ENCODE results near the gene NDUFB6. TPM values are rescaled to one million over a fixed set of nuclear protein-coding genes. Genes with fewer than 3 reads are reported as not detected.
"Not testable (repeated sequence)": the region's sequence is repeated elsewhere in the genome, so short reads cannot be mapped to it uniquely, and the experiment has no call there.

Gene NDUFB6
- total RNA-seq, 1 experiment from 2014 or later = 75.1 TPM

- peak overlapping the region; percentile 87 for H3K4me3 ChIP-seq
- no peaks in the 10 kb centered on the region for H3K36me3 ChIP-seq
- no peaks in the 10 kb centered on the region for H3K9me3 ChIP-seq (replicated peaks)
- no peaks in the 10 kb centered on the region; the same call in 1 of the 2 replicates for H3K4me1 ChIP-seq
- H3K27me3 ChIP-seq = no peaks in the 10 kb centered on the region
- H3K27ac ChIP-seq = peak overlapping the region; percentile 93
- DNase-seq = peak; percentile 32 to 57
These were observed 21.5 kb downstream of the NDUFB6 start for GRCh38 chr9:32551276-32552051.

- H3K9me3 ChIP-seq (replicated peaks) = no peaks in the 10 kb centered on the region
- peak; percentile 95 for DNase-seq
- no peaks in the 10 kb centered on the region; the same call in 1 of the 2 replicates for H3K4me1 ChIP-seq
- H3K36me3 ChIP-seq = no peaks in the 10 kb centered on the region
- H3K4me3 ChIP-seq = peak overlapping the region; percentile 87
- peak overlapping the region; percentile 93 for H3K27ac ChIP-seq
- no peaks in the 10 kb centered on the region for H3K27me3 ChIP-seq
These were observed 22.2 kb downstream of the NDUFB6 start for GRCh38 chr9:32550562-32551275.

- Histone ChIP-seq H3K4me1 (no peaks in the 10 kb centered on the region; the same call in 1 of the 2 replicates), H3K27ac (peak overlapping the region; percentile 93), H3K4me3 (peak overlapping the region; percentile 87), H3K9me3 (replicated peaks) (no peaks in the 10 kb centered on the region), H3K36me3 (no peaks in the 10 kb centered on the region), H3K27me3 (no peaks in the 10 kb centered on the region)
- DNase-seq = peak in 1 of 2 experiments; percentile 27
These were observed 22.8 kb downstream of the NDUFB6 start for GRCh38 chr9:32550150-32550561.

- DNase-seq; H3K4me3 ChIP-seq; H3K27me3 ChIP-seq; H3K27ac ChIP-seq; H3K4me1 ChIP-seq; H3K9me3 ChIP-seq (replicated peaks): not testable (repeated sequence)
- H3K36me3 ChIP-seq = peaks cover 10% of the 10 kb centered on the region
These were observed 24.7 kb downstream of the NDUFB6 start for GRCh38 chr9:32548213-32548612.

DNA sequence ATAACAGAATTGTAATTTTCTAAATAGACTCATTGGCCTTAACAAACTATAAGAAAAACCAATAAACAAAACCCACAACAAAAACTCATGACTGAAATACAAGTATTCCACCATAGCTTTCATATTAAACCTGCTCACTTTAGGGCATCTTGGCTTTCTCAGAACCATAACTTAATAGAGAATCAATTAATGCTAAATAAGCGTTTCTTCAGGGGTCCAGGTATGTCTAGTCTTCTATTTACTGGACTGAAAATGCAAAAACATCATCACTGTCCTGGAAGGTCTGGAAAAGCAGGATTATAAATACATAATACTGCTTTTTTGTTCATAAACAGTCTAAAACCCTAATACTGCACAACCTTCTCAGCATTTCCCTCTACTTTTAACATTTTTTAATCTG lies 27.1 kb downstream of the NDUFB6 start:
- no peaks in the 10 kb centered on the region for H3K27me3 ChIP-seq
- no peaks in the 10 kb centered on the region; the same call in 1 of the 2 replicates for H3K4me1 ChIP-seq
- DNase-seq = no peak
- peaks cover 27% of the 10 kb centered on the region for H3K36me3 ChIP-seq
- no peak overlapping the region for H3K27ac ChIP-seq
- H3K4me3 ChIP-seq = no peak overlapping the region
- no peaks in the 10 kb centered on the region for H3K9me3 ChIP-seq (replicated peaks)

DNA sequence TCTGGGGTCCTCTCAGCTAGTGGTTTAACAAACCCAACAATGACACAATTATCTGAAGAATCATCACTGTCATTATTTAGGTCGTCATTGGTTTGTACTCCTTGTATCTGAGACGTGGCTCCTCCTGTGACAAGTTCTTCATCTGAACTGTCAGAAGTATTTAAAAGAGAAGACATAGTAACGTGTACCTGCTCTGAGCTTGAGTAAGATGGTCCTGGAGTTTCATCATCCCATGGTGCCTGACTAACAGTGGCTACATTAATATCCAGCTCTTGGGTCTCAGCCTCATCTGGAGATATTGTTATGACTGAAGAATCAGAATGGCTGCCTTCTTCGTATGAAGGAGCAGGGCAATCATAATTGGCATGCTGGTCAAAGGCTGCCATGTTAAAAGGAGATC lies 29.9 kb downstream of the NDUFB6 start:
- no peaks in the 10 kb centered on the region for H3K27me3 ChIP-seq
- peaks cover 34% of the 10 kb centered on the region for H3K36me3 ChIP-seq
- H3K27ac ChIP-seq = no peak overlapping the region
- DNase-seq = no peak
- no peaks in the 10 kb centered on the region for H3K4me1 ChIP-seq
- H3K9me3 ChIP-seq (replicated peaks) = no peaks in the 10 kb centered on the region
- no peak overlapping the region for H3K4me3 ChIP-seq

DNA sequence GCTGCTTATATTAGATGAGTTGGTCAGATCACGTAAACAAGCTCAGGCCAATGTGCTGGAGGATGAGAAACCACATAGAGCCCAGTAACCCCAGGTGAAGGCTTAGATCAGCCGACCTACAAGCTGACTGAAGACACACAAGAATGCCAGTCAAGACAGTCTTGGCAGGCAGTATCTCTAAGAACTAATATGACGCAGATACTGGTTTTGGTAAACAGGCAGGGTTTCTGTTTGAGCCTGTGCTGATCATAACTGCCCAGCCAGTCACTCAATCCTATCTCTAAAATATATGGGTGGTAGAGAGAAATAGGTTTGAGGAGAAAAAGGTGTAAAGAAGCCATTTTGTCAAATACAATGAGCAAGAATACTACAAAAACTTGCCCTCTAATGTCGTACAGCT lies 39.1 kb downstream of the NDUFB6 start:
- H3K4me1 ChIP-seq = no peaks in the 10 kb centered on the region
- H3K27ac ChIP-seq = no peak overlapping the region
- no peak overlapping the region for H3K4me3 ChIP-seq
- H3K9me3 ChIP-seq (replicated peaks) = no peaks in the 10 kb centered on the region
- H3K36me3 ChIP-seq = peaks cover 4% of the 10 kb centered on the region; the same call in 1 of the 2 replicates
- no peaks in the 10 kb centered on the region for H3K27me3 ChIP-seq
- no peak for DNase-seq

GRCh38 chr9:32533336-32533735 lies 39.6 kb downstream of the NDUFB6 start:
- H3K27ac ChIP-seq = no peak overlapping the region
- peaks cover 4% of the 10 kb centered on the region; the same call in 1 of the 2 replicates for H3K36me3 ChIP-seq
- H3K4me1 ChIP-seq = no peaks in the 10 kb centered on the region
- no peak for DNase-seq
- H3K27me3 ChIP-seq = no peaks in the 10 kb centered on the region
- H3K9me3 ChIP-seq (replicated peaks) = no peaks in the 10 kb centered on the region
- H3K4me3 ChIP-seq = no peak overlapping the region

DNA sequence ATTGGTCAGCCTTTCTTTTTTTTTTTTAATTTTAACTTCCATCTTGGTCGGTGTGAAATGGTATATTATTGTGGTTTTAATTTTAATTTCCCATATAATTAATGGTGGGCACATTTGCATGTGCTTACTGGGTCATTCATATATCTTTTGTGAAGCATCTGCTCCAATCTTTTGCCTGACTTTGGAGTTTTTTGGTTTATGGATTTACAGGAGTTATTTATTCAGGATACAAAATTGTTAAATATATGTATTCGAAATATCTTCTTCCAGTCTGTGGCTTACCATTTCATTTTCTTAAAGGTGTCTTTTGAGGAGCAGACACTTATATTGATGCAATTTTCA lies 46.3 kb downstream of the NDUFB6 start:
- H3K4me3 ChIP-seq = peak overlapping the region; percentile 70
- H3K9me3 ChIP-seq (replicated peaks) = no peaks in the 10 kb centered on the region

DNA sequence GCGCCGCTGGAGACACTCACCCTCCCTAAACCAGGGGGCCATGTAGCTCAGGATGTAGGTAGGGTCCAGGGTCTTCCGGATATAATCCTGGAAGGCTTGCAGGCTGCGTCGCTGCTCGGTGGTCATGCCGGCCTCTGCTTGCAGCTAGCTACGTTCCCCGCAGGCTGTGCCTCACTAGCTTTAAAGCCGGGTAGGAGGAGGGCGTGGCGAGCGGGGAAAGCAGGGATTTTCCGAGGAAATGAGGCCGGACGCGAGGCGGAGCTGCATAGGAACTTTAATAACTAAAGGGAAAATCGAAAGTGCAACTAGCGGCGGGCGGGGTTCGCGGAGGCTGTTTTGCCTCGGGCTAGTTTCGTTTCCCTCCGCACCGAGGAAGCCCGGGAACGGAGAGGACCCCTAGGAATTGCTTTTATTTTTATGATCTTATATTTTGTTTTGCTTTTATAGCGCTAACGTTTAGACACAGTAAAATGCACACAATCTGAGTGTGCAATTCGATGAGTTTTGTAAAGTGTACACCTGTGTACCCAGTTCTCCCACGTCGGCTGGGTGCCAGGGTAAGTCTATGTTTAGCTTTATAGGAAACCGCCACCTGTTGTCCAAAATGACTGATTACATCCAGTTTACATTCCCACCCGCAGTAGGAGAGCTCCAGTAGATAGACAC lies 46.8 kb downstream of the NDUFB6 start, which contains the start of gene RIGI:
RIGI (minus strand) TSS at position 156 of the 666 bp plus-strand sequence; CDS start at position 126, 30 bp downstream.
- Histone ChIP-seq H3K36me3 (peaks cover 3% of the 10 kb centered on the region; the same call in 1 of the 2 replicates), H3K27ac (peak within 1 kb of the TSS; percentile 68), H3K9me3 (replicated peaks) (no peaks in the 10 kb centered on the region), H3K4me3 (peak within 1 kb of the TSS; percentile 70), H3K4me1 (peaks cover 12% of the 10 kb centered on the region), H3K27me3 (no peaks in the 10 kb centered on the region)
- peak; percentile 89 to 90 for DNase-seq

More for the DNA sequence above, 46.3 kb downstream of the NDUFB6 start:
- Histone ChIP-seq H3K4me1 (peaks cover 12% of the 10 kb centered on the region), H3K27ac (peak overlapping the region; percentile 68), H3K27me3 (no peaks in the 10 kb centered on the region), H3K36me3 (peaks cover 4% of the 10 kb centered on the region; the same call in 1 of the 2 replicates)
- no peak for DNase-seq

DNA sequence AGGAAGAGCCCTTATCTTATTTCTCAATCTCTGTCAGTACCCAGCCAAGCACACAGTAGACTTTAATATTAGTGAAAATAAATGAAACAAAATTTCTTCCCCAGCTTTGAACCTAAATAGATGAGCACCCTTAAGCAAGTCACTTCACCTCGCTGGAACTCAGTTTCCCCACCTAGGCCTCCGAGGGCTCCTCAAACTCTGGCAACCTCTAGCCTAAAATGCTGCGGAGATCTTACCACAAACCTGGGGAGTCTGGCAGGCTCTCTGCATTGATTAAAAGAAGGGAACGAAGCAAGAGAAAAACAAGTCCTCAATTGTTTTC lies 47.3 kb downstream of the NDUFB6 start:
- Histone ChIP-seq H3K27ac (peak overlapping the region; percentile 68), H3K9me3 (replicated peaks) (no peaks in the 10 kb centered on the region), H3K4me1 (peaks cover 12% of the 10 kb centered on the region), H3K36me3 (no peaks in the 10 kb centered on the region), H3K27me3 (no peaks in the 10 kb centered on the region), H3K4me3 (peak overlapping the region; percentile 70)
- no peak for DNase-seq

DNA sequence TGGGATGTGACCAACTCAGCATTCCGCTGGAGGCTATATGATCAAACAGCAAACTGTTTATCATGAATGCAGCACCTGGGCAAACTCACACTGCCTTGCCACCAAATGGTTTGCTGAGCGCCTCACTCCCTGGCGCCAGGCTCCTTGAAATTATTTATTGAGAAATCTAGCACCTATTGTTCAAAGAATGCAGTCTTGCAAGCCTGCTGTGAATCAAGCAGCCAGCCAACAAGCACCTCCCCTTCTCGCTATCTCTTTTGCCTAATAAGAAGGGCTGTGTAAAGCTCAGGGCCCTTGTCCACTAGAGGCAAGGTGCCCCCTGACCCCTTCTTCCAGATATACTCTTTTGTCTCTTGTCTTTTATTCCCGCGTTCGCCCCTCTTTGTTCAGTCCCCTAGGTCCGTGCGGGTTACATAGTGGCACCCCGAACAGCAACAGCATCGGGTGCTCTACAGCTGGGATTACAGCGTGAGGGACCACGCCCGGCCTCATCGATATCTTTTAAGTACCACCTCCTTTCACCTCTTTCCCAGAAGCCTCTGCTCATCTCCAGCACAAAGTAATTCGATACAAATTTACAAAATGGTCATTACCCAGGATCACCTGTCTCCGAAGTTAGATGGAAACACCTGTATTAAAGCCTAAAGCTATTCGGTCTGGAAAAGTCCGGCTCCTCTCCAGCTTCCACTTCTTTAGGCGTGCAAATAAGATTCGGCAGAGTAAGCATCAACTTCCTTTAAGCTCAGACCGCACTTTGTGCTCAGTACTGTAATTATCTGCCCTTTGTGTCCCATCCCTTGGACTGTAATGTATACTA lies 47.9 kb downstream of the NDUFB6 start:
- Histone ChIP-seq H3K9me3 (replicated peaks) (no peaks in the 10 kb centered on the region), H3K27me3 (no peaks in the 10 kb centered on the region), H3K27ac (peak overlapping the region; percentile 68; the same call in 1 of the 2 replicates), H3K36me3 (no peaks in the 10 kb centered on the region), H3K4me3 (peak overlapping the region; percentile 70), H3K4me1 (peaks cover 12% of the 10 kb centered on the region)
- peak in 1 of 2 experiments; percentile 8 for DNase-seq

- not testable (repeated sequence) for DNase-seq; H3K27ac ChIP-seq; H3K9me3 ChIP-seq (replicated peaks); H3K4me3 ChIP-seq; H3K27me3 ChIP-seq; H3K36me3 ChIP-seq
- peaks cover 12% of the 10 kb centered on the region for H3K4me1 ChIP-seq
These were observed 48.4 kb downstream of the NDUFB6 start for GRCh38 chr9:32524558-32524891.

- Histone ChIP-seq H3K9me3 (replicated peaks) (no peaks in the 10 kb centered on the region), H3K4me1 (peaks cover 12% of the 10 kb centered on the region), H3K36me3 (no peaks in the 10 kb centered on the region), H3K27me3 (no peaks in the 10 kb centered on the region), H3K4me3 (no peak overlapping the region), H3K27ac (no peak overlapping the region)
- no peak for DNase-seq
These were observed 49.0 kb downstream of the NDUFB6 start for GRCh38 chr9:32523910-32524309.

All from SJCRH30 (cell line).